EL (cell line): ENCODE measurements around the gene CTDP1.

ENCODE experiments used
- DNase-seq: peaks from one replicate; pipeline ENCODE4 v3.0.0-alpha.2; 2016

The CTDP1 gene

DNA sequence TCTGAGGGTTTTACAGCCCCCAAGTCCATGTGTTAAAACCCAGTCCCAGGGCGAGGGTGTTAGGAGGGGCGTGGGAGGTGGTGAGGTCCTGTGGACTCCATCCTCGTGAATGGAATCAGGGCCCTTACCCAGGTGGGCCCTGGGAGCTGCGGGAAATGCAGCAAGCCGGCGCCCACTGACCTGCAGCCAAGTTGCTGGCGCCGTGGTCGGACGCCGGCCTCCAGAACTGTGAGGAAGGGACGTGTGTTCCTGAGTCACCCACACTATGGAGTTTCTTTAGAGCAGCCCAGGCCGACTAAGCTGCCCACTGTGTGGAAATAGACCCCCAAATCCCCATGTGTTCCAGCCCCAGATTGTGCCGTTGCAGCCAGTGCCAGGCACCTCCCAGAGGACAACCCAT is 26.4 kb downstream of the CTDP1 start:
- DNase-seq: no peak

GRCh38 chr18:79706658-79707057 is 27.1 kb downstream of the CTDP1 start:
- DNase-seq: no peak

DNA sequence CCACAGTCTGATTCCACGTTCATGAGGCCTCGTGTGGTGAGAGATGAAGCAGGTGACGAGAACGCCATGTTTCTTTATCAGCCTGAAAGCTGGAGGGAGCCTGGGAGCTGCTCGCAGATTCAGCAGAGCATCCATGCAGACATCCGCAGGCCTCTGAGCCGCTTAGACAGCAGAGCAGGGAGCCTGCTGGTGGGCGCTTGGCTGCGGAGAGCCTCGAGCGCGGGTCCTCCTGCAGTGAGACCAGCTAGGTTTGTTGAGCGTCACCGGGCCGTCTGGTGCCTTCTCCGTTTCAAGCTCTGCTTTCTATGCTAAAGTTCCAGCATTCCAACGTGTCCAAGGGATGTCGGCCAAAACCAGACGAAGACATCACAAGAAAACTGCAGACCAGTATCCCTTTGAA is 27.6 kb downstream of the CTDP1 start:
- DNase-seq: no peak

DNA sequence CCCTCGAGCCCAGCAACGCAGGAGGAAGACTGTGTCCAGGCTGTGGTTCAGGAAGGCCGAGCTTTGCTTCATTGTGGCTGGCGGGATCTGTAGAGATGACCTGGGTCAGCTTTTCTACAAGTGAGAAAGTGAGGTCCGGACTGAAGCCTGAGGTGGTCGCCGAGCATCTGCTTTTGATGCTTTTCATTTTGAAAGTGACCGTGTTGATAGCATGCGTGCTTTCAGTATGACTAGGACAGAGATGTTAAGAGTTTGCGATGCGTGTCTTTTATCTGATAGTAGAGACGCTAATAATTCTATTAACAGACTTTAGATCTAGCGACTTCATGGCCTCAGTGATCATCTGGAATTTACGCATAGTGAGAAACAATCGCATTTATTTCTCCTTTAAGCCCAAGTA is 28.1 kb downstream of the CTDP1 start:
- no peak for DNase-seq

GRCh38 chr18:79708412-79708811 is 28.8 kb downstream of the CTDP1 start:
- no peak for DNase-seq

- no peak for DNase-seq
These were observed 32.7 kb downstream of the CTDP1 start for GRCh38 chr18:79712206-79712857.

DNA sequence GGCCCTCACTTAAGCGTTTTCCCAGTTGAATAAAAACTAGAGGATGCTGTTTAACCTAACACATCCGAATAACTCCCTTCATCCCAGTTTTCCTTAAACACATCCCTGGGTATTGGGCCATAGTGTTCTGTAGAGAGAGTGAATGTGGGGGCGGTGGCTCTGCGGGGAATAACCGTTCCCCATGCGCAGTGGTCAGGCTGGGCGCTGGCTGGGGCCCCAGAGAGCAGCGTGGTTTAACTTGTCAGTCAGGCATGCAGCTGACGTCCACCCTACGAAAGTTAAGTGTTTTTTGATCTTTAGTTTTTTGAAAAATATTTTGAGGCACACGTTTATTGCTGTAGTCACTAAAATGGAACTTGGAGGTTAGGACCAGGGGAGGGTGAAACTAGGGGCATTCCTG is 33.7 kb downstream of the CTDP1 start:
- DNase-seq: no peak

GRCh38 chr18:79714531-79715240 is 35.1 kb downstream of the CTDP1 start:
- DNase-seq: no peak

DNA sequence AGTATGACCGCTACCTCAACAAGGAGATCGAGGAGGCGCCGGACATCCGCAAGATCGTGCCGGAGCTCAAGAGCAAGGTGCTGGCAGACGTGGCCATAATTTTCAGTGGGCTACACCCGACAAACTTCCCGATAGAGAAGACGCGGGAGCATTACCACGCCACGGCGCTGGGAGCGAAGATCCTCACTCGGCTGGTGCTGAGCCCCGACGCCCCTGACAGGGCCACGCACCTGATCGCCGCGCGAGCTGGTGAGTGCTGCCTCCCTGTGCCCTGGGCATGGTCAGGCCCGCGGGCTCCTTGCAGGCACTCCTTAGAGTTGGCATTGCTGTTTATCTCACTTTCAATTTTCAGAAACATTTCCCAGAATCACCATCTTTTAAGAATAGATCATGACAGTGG is 35.7 kb downstream of the CTDP1 start:
- no peak for DNase-seq

DNA sequence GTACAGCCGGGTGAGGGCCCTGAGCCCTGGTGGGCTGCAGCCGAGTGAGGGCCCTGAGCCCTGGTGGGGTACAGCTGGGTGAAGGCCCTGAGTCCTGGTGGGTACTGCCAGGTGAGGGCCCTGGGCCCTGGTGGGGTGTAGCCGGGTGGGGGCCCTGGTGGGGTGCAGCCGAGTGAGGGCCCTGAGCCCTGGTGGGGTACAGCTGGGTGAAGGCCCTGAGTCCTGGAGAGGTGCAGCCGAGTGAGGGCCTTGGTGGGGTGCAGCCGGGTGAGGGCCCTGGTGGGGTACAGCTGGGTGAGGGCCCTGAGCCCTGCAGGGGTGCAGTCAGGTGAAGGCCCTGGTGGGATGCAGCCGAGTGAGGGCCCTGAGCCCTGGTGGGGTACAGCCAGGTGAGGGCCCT is 37.5 kb downstream of the CTDP1 start:
- DNase-seq: no peak

DNA sequence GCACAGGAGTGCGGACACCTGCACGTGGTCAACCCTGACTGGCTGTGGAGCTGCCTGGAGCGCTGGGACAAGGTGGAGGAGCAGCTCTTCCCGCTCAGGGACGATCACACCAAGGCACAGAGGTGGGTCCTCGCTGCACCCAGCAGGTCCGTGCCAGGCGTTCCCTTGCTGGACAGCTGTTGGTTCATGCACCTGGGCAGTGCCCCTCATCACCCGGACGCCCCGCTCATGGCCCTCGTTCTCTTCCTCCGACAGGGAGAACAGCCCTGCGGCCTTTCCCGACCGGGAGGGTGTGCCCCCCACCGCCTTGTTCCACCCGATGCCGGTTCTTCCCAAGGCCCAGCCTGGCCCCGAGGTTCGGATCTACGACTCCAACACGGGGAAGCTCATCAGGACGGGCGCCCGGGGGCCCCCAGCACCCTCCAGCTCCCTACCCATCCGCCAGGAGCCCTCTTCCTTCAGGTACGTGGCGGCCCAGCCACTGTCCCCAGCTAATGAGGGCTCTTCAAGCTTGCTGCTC is 38.0 kb downstream of the CTDP1 start:
- DNase-seq: no peak

- DNase-seq: no peak
These were observed 38.5 kb downstream of the CTDP1 start for GRCh38 chr18:79718126-79718525.

- DNase-seq: no peak
These were observed 39.4 kb downstream of the CTDP1 start for GRCh38 chr18:79718878-79719477.

DNA sequence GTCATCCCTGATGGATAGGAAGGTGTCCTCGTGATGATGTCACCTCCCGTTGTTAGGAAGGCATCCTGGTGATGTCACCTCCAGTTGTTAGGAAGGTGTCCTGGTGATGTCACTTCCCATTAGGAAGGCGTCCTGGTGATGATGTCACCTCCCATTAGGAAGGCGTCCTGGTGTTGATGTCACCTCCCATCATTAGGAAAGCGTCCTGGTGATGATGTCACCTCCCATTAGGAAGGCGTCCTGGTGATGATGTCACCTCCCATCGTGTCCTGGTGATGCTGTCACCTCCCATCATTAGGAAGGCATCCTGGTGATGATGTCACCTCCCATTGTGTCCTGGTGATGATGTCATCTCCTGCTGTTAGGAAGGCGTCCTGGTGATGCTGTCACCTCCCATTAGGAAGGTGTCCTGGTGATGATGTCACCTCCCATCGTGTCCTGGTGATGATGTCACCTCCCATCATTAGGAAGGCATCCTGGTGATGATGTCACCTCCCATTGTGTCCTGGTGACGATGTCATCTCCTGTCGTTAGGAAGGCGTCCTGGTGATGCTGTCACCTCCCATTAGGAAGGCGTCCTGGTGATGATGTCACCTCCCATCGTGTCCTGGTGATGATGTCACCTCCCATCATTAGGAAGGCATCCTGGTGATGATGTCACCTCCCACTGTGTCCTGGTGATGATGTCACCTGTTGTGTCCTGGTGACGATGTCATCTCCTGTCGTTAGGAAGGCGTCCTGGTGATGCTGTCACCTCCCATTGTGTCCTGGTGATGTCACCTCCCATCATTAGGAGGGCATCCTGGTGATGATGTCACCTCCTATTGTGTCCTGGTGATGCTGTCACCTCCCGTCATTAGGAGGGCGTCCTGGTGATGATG is 40.1 kb downstream of the CTDP1 start:
- peak; percentile 11 for DNase-seq

GRCh38 chr18:79720359-79720733 is 40.7 kb downstream of the CTDP1 start:
- DNase-seq: no peak

- DNase-seq: no peak
These were observed 43.4 kb downstream of the CTDP1 start for GRCh38 chr18:79723036-79723435.

- DNase-seq: no peak
These were observed 44.0 kb downstream of the CTDP1 start for GRCh38 chr18:79723628-79724027.

DNA sequence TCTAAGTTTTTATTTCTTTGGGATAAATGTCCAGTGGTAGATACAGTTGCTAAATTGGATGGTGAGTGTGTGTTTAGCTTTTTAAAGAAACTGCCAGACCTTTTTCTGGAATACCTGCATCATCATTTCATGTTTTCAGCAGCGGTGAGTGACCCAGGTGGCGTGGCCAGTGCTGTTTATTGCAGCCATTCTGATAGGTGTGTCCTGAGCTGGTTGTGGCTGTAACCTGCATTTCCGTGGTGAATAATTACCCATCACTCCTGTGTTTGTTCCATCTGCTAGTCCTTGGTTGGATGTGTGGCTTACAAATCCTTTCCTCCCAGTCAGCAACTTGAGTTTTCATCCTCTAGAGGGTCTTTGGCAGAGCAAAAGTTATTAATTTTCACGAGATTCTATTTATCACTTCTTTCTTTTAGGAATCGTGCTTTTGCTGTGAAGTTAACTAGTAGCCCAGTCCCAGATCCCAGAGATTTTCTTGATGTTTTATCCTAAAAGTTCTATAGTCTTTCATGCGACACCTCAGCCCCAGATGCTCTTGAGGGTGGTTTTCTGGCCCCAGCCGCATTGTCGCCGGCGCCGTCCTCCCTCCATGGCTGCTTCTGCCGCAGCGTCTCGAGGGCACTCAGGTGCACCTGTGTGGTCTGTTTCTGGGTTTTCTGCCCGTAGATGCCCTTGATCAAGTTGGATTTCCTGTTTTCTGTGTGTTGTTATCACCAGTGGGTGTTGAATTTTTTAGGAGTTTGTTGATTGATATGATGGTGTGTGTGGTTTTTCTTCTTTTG is 44.9 kb downstream of the CTDP1 start:
- DNase-seq: no peak

DNA sequence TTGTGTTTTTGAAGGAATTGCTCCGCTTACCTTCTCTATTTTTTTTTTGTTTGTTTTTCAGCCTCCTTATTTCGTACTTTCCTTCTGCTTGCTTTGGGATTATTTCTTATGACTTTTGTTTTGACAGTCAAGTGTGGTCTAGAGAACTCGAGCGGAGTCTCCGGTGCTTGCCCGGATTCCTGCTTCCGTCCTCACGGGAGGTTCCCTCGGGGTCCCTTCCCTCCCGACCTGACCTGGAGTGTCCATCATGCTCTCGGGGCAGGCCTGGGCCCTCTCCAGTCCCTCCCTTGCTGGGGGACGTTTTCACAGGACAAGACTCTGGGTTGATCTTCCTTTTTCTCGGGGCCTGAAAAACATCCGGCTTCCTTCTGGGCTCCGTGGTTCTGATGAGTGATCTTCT is 45.9 kb downstream of the CTDP1 start:
- DNase-seq: no peak

DNA sequence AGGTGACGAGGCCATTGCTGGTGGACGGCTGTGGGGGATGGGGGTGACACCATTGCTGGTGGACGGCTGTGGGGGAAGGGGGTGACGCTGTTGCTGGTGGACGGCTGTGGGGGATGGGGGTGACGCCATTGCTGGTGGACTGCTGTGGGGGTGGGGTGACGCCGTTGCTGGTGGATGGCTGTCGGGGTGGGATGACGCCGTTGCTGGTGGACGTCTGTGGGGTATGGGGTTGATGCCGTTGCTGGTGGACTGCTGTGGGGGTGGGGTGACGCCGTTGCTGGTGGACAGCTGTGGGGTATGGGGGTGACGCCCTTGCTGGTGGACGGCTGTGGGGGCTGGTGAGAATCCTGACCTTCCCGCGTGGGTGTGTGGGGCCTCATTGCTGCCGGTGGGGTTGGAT is 47.1 kb downstream of the CTDP1 start:
- DNase-seq: no peak

DNA sequence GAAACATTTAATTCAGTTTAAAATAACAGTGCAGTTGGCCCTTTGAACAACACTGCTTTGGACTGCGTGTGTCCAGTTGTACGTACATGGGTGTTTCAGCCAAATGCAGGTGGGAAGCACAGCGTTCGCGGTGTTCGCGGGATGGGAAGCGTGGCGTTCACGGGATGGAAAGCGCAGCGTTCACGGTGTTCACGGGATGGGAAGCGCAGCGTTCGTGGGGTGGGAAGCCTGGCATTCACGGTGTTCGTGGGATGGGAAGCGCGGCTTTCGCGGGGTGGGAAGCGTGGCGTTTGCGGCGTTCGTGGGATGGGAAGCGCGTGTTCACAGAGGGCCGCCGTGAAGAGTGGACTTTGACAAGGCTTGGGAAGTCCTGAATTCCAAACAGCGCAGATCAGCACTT is 47.6 kb downstream of the CTDP1 start:
- DNase-seq: no peak

DNA sequence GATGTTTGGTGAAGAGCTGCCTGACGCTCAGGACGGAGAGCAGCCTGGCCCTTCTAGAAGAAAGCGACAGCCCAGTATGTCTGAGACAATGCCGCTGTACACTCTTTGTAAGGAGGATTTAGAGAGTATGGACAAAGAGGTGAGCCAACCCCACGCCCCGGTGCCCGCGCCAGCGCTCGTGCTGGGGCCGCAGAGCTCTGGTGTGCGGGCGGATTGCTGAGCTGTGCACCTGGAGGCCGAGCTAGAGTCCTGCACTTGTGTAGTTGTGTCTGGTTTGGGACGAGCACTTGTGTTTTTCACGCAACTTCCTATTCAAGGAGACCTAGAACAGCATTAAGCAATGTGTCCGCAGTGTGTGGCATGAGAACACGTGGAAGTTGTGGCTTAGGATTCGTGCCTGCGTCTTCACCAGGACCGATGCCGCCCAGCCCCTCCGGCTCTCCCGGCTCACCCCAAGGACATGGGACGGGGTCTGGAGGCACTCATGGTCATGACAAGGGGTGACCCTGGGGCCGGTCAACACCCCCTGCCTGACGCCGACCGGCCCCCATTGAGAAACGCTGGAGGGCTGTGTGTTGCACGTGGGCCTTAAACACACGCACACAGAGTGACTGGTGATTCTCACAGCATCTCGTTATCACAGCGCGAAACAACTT is 49.5 kb downstream of the CTDP1 start:
- DNase-seq: no peak
